LNCaP clone FGC (cell line): ENCODE results near the gene KNG1.

Experiments
- DNase-seq: peaks from one replicate; pipeline ENCODE4 v3.0.0-alpha.2; 2011; ENCODE audit warnings: low read depth
- H3K4me3 ChIP-seq: 2 replicates; pipeline ENCODE4 v1.5.1; 2011; ENCODE audit warnings: mild to moderate bottlenecking, low read depth, low read length, control low read depth
- CTCF ChIP-seq: IDR thresholded peaks from 2 replicates; pipeline ENCODE4 v1.5.1; 2012; ENCODE audit warnings: mild to moderate bottlenecking; ENCODE audit not compliant: control insufficient read depth, insufficient read depth; ENCODE audit errors: extremely low read depth

The KNG1 gene

GRCh38 chr3:186717039-186717457, at the start of gene KNG1:
Gene KNG1 (plus strand): TSS chr3:186717359. CDS start chr3:186717543, 184 bp downstream.
- TF ChIP-seq CTCF, result no peak
- no peak within 1 kb of the TSS for H3K4me3 ChIP-seq
- DNase-seq, result peak; percentile 10

- DNase-seq, result no peak
- H3K4me3 ChIP-seq, result no peak overlapping the region
- no peak for TF ChIP-seq CTCF
These were observed 48.7 kb upstream of the KNG1 start for GRCh38 chr3:186668426-186668825.

GRCh38 chr3:186669378-186670084, 47.6 kb upstream of the KNG1 start:
- no peak for DNase-seq
- no peak overlapping the region for H3K4me3 ChIP-seq
- TF ChIP-seq CTCF, result no peak

- no peak for TF ChIP-seq CTCF
- no peak overlapping the region for H3K4me3 ChIP-seq
- DNase-seq, result no peak
These were observed 47.0 kb upstream of the KNG1 start for GRCh38 chr3:186670155-186670554.

- no peak overlapping the region for H3K4me3 ChIP-seq
- no peak for TF ChIP-seq CTCF
- no peak for DNase-seq
These were observed 46.1 kb upstream of the KNG1 start for GRCh38 chr3:186671051-186671450.

DNA sequence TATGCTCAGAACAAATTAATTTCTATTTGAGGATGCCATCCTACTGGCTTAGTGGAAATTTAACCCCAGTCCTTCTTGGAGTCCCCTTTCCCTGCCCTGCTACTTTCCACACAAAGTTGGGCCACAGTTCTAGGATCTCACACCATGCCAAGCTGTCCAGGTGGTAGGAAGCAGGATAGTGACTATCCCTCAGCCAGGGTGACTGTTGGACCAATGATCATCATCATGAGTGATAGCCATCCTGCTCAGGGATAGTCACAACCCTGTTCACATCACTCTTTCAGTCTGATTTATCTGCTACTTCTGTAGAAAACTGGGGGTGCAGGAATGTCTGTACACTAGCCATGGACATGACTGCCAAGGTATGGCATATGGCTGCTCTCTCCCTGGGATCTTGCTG, 38.6 kb upstream of the KNG1 start:
- no peak for TF ChIP-seq CTCF
- H3K4me3 ChIP-seq, result no peak overlapping the region
- DNase-seq, result no peak

DNA sequence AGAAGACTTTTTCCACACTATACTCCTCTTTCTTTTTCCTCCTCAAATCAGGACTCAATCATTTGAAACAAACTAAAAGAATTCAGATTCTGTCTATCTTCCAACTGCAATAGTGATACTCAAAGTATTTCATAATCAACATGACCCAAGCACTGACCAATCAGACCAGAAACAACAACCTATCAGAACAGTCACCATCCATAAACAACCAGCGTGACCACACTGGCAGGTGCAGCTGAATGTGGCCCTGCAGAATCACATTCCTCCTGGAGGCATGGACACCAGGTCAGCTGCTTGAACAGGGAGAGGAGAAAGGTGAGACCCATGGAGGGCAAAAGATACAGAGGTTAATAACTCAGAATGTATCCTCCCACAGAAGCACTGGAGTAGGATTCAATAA, 38.0 kb upstream of the KNG1 start:
- DNase-seq, result no peak
- no peak for TF ChIP-seq CTCF
- H3K4me3 ChIP-seq, result no peak overlapping the region
